Caco-2 (cell line): ENCODE measurements around the gene PLCB1. TPM values are rescaled to one million over a fixed set of nuclear protein-coding genes. Genes with fewer than 3 reads are reported as not detected.

Experiments
- BruUV-seq: library from RNA; stranded (reverse); fragments of 400-500 nt; replicated peaks from 2 replicates; lab custom pipeline; 2021; lab: Mats Ljungman, UMichigan
- CTCF ChIA-PET: fragments of 300-600 bp; sonication (Branson Sonifier 250); formaldehyde crosslinking; loops from one replicate; lab custom pipeline; 2022; ENCODE audit warnings: antibody characterized with exemption; lab: Charles Lee
- POLR2A ChIA-PET: fragments of 300-600 bp; sonication (Branson Sonifier 250); formaldehyde crosslinking; loops from one replicate; lab custom pipeline; 2022; ENCODE audit warnings: antibody characterized with exemption; lab: Charles Lee
- DNase-seq, 2 experiments: peaks; one replicate each; pipeline versions ENCODE4 v3.0.0 to v3.0.0-alpha.2; 2020 to 2022
- H3K27me3 ChIP-seq: replicated peaks from 2 replicates; pipeline ENCODE4 v1.6.0; 2011; ENCODE audit warnings: low read length; ENCODE audit not compliant: control insufficient read depth, insufficient read depth
- H3K36me3 ChIP-seq: 2 replicates; pipeline ENCODE4 v1.5.1; 2011; ENCODE audit warnings: low read length; ENCODE audit not compliant: control insufficient read depth, insufficient read depth
- H3K4me1 ChIP-seq: fragments of 250-450 bp; sonication (Bioruptor Pico); 2 replicates; pipeline ENCODE4 v1.5.1; 2020; ENCODE audit warnings: mild to moderate bottlenecking
- H3K4me3 ChIP-seq: 2 replicates; pipeline ENCODE4 v1.5.1; 2011; ENCODE audit warnings: low read depth, mild to moderate bottlenecking, control low read depth, low read length
- H3K9me3 ChIP-seq: fragments of 250-450 bp; sonication (Bioruptor Pico); 2 replicates; pipeline ENCODE4 v1.5.1; 2020; ENCODE audit warnings: mild to moderate bottlenecking, moderate library complexity
- H3K27ac Mint-ChIP-seq: one replicate; pipeline ENCODE4 v1.8.0; 2022; ENCODE audit warnings: mixed read lengths; ENCODE audit not compliant: unreplicated experiment
- H3K27me3 Mint-ChIP-seq: one replicate; pipeline ENCODE4 v1.8.0; 2022; ENCODE audit warnings: mixed read lengths; ENCODE audit not compliant: insufficient read depth, unreplicated experiment
- H3K36me3 Mint-ChIP-seq: one replicate; pipeline ENCODE4 v1.8.0; 2022; ENCODE audit warnings: mild to moderate bottlenecking, mixed read lengths; ENCODE audit not compliant: insufficient read depth, unreplicated experiment
- H3K4me1 Mint-ChIP-seq: one replicate; pipeline ENCODE4 v1.8.0; 2022; ENCODE audit warnings: low read depth, mixed read lengths; ENCODE audit not compliant: unreplicated experiment
- H3K4me3 Mint-ChIP-seq: one replicate; pipeline ENCODE4 v1.8.0; 2022; ENCODE audit warnings: mild to moderate bottlenecking, moderate library complexity, mixed read lengths; ENCODE audit not compliant: unreplicated experiment
- H3K9me3 Mint-ChIP-seq: one replicate; pipeline ENCODE4 v1.8.0; 2022; ENCODE audit warnings: mixed read lengths; ENCODE audit not compliant: unreplicated experiment
- CTCF ChIP-seq, 2 experiments: fragments of 200-600 bp in 1 of 2; IDR thresholded peaks; 1 replicate in 1 of 2; 2 replicates in 1 of 2; pipeline versions ENCODE4 v1.5.1 to v1.8.0; 2011 to 2022; ENCODE audit warnings: antibody characterized with exemption in 1 of 2, control low read depth in 1 of 2, inconsistent platforms in 1 of 2, low read depth in 1 of 2, low read length in 1 of 2, mild to moderate bottlenecking in 1 of 2, moderate library complexity in 1 of 2; ENCODE audit not compliant: insufficient read depth in 1 of 2, severe bottlenecking in 1 of 2, unreplicated experiment in 1 of 2
- intact Hi-C: fragments of 100-400 bp; cut with micrococcal nuclease; formaldehyde crosslinking; loops from one replicate; pipeline ENCODE4 v1.10.0; 2022; ENCODE audit not compliant: unreplicated experiment
- total RNA-seq: library from RNA; stranded (reverse); gene quantifications from 2 replicates; pipeline ENCODE4 v1.2.3, GENCODE V29; 2022

Gene PLCB1
- total RNA-seq, 1 experiment from 2014 or later: 105 TPM

- no peaks in the 10 kb centered on the region for H3K36me3 ChIP-seq
- H3K27ac Mint-ChIP-seq: no peak overlapping the region
- H3K9me3 Mint-ChIP-seq: no peaks in the 10 kb centered on the region
- peaks cover 18% of the 10 kb centered on the region for H3K36me3 Mint-ChIP-seq
- H3K4me3 Mint-ChIP-seq: no peak overlapping the region
- no peak overlapping the region for H3K4me3 ChIP-seq
- peaks cover 6% of the 10 kb centered on the region for H3K4me1 Mint-ChIP-seq
- H3K27me3 Mint-ChIP-seq: no peaks in the 10 kb centered on the region
- ChIA-PET CTCF (no interaction called here), POLR2A (no interaction called here)
- H3K4me1 ChIP-seq: no peaks in the 10 kb centered on the region
- H3K9me3 ChIP-seq: no peaks in the 10 kb centered on the region
- intact Hi-C loops: no loop called here
- DNase-seq: no peak
- no peak for TF ChIP-seq CTCF (IDR thresholded peaks at IDR 0.05; ENCODE audit: insufficient read depth in 1 of 2, low read depth in 1 of 2, low read length in 1 of 2, severe bottlenecking in 1 of 2, unreplicated experiment in 1 of 2)
- H3K27me3 ChIP-seq: no peaks in the 10 kb centered on the region
- no TSS peak for BruUV-seq
Observed at GRCh38 chr20:8372824-8373380, 240.8 kb downstream of the PLCB1 start.

- DNase-seq: no peak
- Histone ChIP-seq H3K9me3 (no peaks in the 10 kb centered on the region), H3K4me3 (no peak overlapping the region), H3K27me3 (no peaks in the 10 kb centered on the region), H3K36me3 (no peaks in the 10 kb centered on the region), H3K4me1 (no peaks in the 10 kb centered on the region)
- no peaks in the 10 kb centered on the region for H3K9me3 Mint-ChIP-seq
- CTCF ChIA-PET: no interaction called here
- intact Hi-C loops: no loop called here
- no peak for TF ChIP-seq CTCF (IDR thresholded peaks at IDR 0.05; ENCODE audit: insufficient read depth in 1 of 2, low read depth in 1 of 2, low read length in 1 of 2, severe bottlenecking in 1 of 2, unreplicated experiment in 1 of 2)
- H3K36me3 Mint-ChIP-seq: peaks cover 18% of the 10 kb centered on the region
- no TSS peak for BruUV-seq
- H3K27me3 Mint-ChIP-seq: no peaks in the 10 kb centered on the region
- H3K4me1 Mint-ChIP-seq: peaks cover 6% of the 10 kb centered on the region
- POLR2A ChIA-PET: no interaction called here
- H3K4me3 Mint-ChIP-seq: no peak overlapping the region
- H3K27ac Mint-ChIP-seq: no peak overlapping the region
Observed at GRCh38 chr20:8373579-8373978, 241.5 kb downstream of the PLCB1 start.

- Histone ChIP-seq H3K36me3 (no peaks in the 10 kb centered on the region), H3K4me3 (no peak overlapping the region), H3K4me1 (no peaks in the 10 kb centered on the region), H3K27me3 (no peaks in the 10 kb centered on the region), H3K9me3 (no peaks in the 10 kb centered on the region)
- H3K9me3 Mint-ChIP-seq: no peaks in the 10 kb centered on the region
- peaks cover 26% of the 10 kb centered on the region for H3K36me3 Mint-ChIP-seq
- no peak overlapping the region for H3K4me3 Mint-ChIP-seq
- ChIA-PET CTCF (interaction anchor here (0.7 kb wide), 1 partner anchor 246 kb away, joined by 5 read pairs; no protein-coding TSS in a partner anchor), POLR2A (no interaction called here)
- peaks cover 6% of the 10 kb centered on the region for H3K4me1 Mint-ChIP-seq
- BruUV-seq: no TSS peak
- H3K27me3 Mint-ChIP-seq: no peaks in the 10 kb centered on the region
- DNase-seq: no peak
- H3K27ac Mint-ChIP-seq: no peak overlapping the region
- intact Hi-C loops: no loop called here
- no peak for TF ChIP-seq CTCF (IDR thresholded peaks at IDR 0.05; ENCODE audit: insufficient read depth in 1 of 2, low read depth in 1 of 2, low read length in 1 of 2, severe bottlenecking in 1 of 2, unreplicated experiment in 1 of 2)
Observed at GRCh38 chr20:8375898-8376297, 243.8 kb downstream of the PLCB1 start.
